Activated naive CD4-positive, alpha-beta T cell treated with anti-CD3 and anti-CD28 coated beads, Interleukin-2, amount 50 U/mL, for 24 hours (primary cell): ENCODE measurements around the gene PLEKHN1.
"Not testable (repeated sequence)": the region's sequence is repeated elsewhere in the genome, so short reads cannot be mapped to it uniquely, and the experiment has no call there.

Experiments
- H3K27ac Mint-ChIP-seq: one replicate; pipeline ENCODE4 v1.8.0; 2021; ENCODE audit warnings: mild to moderate bottlenecking, mixed read lengths
- H3K27me3 Mint-ChIP-seq: one replicate; pipeline ENCODE4 v1.8.0; 2021; ENCODE audit warnings: mixed read lengths
- H3K36me3 Mint-ChIP-seq: one replicate; pipeline ENCODE4 v1.8.0; 2021; ENCODE audit warnings: mixed read lengths
- H3K4me1 Mint-ChIP-seq: one replicate; pipeline ENCODE4 v1.8.0; 2021; ENCODE audit warnings: mixed read lengths
- H3K4me3 Mint-ChIP-seq: one replicate; pipeline ENCODE4 v1.8.0; 2021; ENCODE audit warnings: mild to moderate bottlenecking, mixed read lengths
- H3K9me3 Mint-ChIP-seq: one replicate; pipeline ENCODE4 v1.8.0; 2021; ENCODE audit warnings: mixed read lengths

The PLEKHN1 gene

DNA sequence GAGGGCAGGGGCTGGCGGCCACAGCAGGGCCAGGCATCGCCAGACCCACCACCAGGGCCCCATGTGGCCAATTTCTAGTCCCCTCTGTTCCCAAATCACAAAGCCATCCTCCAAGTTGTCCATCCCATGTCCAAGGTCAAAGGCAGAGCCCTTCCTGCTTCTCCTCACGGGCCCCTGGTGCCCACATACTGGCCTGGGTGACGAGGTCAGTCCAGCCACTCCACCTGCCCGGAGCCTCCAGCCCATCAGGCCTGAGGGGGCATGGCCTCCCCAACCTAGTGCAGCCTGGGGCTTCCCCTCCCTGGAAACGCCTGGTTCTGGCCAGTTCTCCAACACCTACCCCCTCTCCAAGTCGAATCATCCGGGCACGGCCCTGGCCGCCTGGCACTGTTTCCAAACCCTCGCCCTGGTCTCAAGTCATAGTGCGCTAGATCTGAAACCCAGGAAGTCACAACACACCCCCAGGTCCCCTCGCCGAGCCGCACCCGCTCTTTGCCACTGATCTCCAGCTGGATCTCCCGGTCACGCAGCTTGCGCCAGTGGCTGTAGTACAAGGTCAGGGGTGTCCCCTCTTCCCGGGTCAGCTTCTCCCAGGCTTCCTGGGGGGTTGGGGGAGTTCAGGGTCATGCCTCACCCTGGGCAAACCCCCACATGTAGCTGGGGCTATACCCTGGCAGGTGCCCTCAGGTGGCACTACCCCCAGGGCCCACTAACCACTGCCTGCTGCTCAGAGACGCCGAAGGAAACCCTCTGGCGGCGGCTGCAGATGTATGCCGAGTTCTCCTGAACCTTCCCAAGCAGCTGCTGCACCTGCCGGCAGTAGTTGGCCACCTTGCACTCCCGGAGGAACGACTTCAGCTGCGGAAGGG, 20.4 kb upstream of the PLEKHN1 start:
- H3K36me3 Mint-ChIP-seq: peaks cover 7% of the 10 kb centered on the region

DNA sequence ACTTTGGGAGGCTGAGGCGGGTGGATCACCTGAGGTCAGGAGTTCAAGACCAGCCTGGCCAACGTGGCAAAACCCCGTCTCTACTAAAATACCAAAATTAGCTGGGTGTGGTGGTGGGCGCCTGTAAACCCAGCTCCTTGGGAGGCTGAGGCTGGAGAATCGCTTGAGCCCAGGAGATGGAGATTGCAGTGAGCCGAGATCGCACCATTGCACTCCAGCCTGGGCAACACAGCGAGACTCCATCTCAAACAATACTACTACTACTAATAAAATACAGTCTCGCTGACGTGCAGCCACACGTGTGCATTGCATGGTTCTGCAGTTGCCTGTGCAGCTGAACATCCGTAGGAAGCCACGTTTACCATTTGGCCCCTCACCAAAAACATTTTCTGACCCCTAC, 19.5 kb upstream of the PLEKHN1 start:
- not testable (repeated sequence) for H3K27me3 Mint-ChIP-seq, H3K4me1 Mint-ChIP-seq, H3K27ac Mint-ChIP-seq, H3K9me3 Mint-ChIP-seq, H3K4me3 Mint-ChIP-seq
- H3K36me3 Mint-ChIP-seq: peaks cover 11% of the 10 kb centered on the region

More for the DNA sequence above, 20.4 kb upstream of the PLEKHN1 start:
- peaks cover 2% of the 10 kb centered on the region for H3K27me3 Mint-ChIP-seq
- H3K27ac Mint-ChIP-seq: no peak overlapping the region
- no peak overlapping the region for H3K4me3 Mint-ChIP-seq
- H3K4me1 Mint-ChIP-seq: peaks cover 5% of the 10 kb centered on the region
- H3K9me3 Mint-ChIP-seq: no peaks in the 10 kb centered on the region

DNA sequence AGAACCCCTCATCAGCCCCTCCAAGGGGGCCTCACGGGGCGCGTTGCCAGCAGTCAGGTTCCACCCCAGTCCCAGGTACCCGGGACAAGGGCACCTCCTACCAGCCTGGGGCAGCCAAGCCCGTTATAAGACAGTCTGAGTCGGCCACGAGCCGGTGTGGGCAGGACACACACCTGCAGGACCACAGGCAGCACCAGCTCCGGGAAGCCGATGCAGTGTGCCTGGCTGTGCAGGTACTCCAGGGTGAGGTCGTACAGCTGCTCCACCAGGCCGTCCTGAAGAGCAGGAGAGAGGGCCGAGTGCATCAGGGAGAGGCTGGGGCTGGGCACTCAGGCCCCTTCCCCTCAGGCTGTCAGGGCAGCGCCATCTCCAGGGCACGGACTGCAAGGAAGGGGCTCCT, 18.3 kb upstream of the PLEKHN1 start:
- Mint-ChIP-seq H3K27ac (no peak overlapping the region), H3K4me3 (no peak overlapping the region), H3K4me1 (no peaks in the 10 kb centered on the region), H3K36me3 (peaks cover 11% of the 10 kb centered on the region), H3K27me3 (no peaks in the 10 kb centered on the region), H3K9me3 (no peaks in the 10 kb centered on the region)

DNA sequence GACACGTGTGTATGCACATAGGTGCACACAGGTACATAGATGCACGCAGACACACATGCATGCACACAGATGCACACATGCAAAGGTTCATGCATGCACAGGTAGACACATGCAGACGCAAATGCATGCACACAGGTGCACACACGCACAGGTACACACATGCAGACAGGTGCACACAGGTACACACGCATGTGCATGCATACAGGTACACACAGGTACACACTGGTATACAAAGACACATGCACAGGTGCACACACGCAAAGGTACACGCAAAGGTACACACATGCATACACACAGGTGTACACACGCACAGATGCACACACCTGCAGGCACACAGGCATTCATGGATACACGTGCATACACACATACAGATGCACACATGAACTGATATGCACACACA, 16.0 kb upstream of the PLEKHN1 start:
- H3K27me3 Mint-ChIP-seq: no peaks in the 10 kb centered on the region
- H3K36me3 Mint-ChIP-seq: peaks cover 15% of the 10 kb centered on the region
- no peak overlapping the region for H3K4me3 Mint-ChIP-seq
- H3K4me1 Mint-ChIP-seq: no peaks in the 10 kb centered on the region
- no peak overlapping the region for H3K27ac Mint-ChIP-seq
- H3K9me3 Mint-ChIP-seq: no peaks in the 10 kb centered on the region

DNA sequence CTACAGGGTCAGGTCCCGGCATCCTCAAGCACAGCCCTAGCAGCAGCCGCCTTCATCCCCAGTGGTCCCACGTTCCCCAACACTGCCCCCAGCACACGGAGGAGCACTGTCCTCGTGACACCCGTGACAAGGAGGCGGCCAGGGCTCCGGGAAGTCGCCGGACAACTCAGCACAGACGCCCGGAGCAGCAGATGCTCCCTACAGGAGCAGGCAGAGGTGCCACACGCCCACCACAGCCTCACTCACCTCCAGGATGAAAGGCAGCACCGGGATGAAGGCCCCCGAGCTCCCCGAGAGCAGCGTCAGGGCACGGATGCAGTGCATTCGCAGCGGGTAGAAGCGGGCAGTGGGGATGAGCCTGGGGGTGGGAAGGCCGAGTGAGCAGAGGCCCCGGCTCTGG, 15.4 kb upstream of the PLEKHN1 start:
- Mint-ChIP-seq H3K4me3 (no peak overlapping the region), H3K27ac (no peak overlapping the region), H3K9me3 (no peaks in the 10 kb centered on the region), H3K4me1 (no peaks in the 10 kb centered on the region), H3K36me3 (peaks cover 17% of the 10 kb centered on the region), H3K27me3 (no peaks in the 10 kb centered on the region)

DNA sequence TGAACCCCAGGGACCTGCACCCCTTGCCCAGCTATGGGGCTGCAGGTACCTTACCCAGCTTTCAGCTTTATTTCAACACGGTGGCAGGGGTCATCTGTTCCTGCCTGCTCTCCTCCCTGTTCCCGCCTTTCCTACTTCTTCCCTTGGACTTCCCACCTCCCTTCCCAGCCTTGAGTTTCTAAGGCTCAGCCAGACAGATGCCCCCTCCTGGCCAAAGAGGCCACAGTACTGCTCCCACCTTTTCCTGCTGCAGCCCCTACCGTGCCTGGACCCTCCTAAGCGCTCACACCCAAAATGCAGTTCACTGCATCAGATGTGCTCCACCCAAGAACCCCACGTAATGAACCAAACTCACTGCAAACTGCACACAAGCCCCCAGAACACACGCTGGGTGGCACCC, 14.9 kb upstream of the PLEKHN1 start:
- Mint-ChIP-seq H3K4me1 (no peaks in the 10 kb centered on the region), H3K36me3 (peaks cover 17% of the 10 kb centered on the region), H3K27ac (no peak overlapping the region), H3K9me3 (no peaks in the 10 kb centered on the region), H3K27me3 (no peaks in the 10 kb centered on the region), H3K4me3 (no peak overlapping the region)

DNA sequence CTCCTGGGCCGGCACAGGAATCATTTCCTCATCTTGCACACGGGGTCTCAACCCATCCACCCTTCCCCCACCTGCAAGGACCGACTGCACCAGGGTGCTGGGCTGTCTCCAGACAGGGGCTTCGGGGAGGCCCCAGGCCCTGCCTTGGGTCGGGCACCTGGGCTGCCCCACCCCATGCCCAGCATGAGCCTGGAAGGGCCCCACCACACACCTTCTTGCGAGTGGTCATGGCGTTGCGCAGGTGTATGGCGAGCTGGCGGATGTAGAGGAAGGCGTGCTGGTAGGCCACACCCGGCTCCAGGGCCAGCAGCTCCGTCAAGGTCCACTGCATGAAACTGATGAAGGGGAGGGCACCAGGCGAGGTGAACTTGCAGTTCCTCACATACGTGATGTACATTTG, 14.1 kb upstream of the PLEKHN1 start:
- Mint-ChIP-seq H3K36me3 (peaks cover 17% of the 10 kb centered on the region), H3K27me3 (no peaks in the 10 kb centered on the region), H3K9me3 (no peaks in the 10 kb centered on the region), H3K27ac (no peak overlapping the region), H3K4me1 (peaks cover under 1% of the 10 kb centered on the region), H3K4me3 (no peak overlapping the region)

DNA sequence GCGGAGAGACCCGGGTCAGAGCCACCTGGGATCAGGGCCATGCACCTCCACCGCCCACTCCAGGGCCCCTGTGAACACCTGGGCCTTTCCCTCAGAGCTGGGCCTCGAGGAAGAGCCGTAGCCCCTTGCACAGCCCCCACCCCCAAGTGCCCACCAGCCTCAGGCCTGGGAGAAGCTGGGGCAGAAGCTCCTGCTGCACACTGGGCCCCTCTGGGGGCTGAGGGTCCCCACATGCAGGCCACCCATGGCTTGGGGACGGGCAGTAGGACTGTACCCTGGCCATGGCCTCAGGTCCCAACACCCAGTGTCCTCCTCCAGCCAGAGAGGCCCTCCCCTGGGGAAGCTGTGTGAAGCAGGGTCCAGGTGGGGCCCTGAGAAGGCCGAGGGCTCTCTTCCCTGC, 13.7 kb upstream of the PLEKHN1 start:
- no peaks in the 10 kb centered on the region for H3K27me3 Mint-ChIP-seq

DNA sequence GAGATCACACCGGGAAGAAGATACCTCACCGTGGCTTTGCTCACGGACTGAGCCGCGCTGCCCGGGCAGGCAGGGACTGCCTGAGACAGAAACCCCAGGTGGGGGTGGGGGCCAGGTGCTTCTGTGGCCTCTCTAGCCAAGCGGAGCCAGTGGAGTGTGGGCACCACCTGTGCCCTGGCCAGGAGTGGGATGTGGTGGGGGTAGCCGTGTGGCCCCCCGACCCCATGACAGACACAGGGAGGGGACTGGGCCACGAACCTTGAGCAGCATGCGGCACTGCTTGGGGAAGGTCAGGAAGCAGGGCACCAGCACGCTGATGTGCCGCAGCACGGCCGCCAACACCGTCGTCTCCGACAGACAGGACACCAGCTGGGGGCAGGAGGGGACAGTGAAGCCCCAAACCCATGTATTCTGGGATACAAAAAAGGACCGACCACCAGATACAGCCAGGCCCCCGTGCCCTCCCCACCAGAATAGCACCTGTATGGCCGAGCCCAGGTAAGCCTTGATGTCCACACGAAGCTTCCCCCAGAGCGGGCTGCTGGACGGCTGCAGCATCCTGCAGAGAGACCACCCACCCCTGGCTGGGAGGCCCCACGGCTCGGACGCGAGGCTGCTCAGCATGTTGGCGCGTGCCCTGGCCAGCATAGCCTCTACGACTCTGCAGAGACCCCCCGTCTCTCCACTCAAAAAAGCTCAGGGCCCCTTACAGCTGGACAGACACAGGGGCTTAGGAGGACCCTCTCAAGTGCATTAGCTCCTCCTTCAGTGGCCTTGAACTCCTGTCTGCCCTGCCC, 12.6 kb upstream of the PLEKHN1 start:
- no peak overlapping the region for H3K27ac Mint-ChIP-seq
- no peaks in the 10 kb centered on the region for H3K27me3 Mint-ChIP-seq
- H3K36me3 Mint-ChIP-seq: peaks cover 21% of the 10 kb centered on the region
- H3K4me3 Mint-ChIP-seq: no peak overlapping the region
- H3K4me1 Mint-ChIP-seq: peaks cover 13% of the 10 kb centered on the region
- H3K9me3 Mint-ChIP-seq: no peaks in the 10 kb centered on the region

More for the DNA sequence above, 13.7 kb upstream of the PLEKHN1 start:
- peaks cover 4% of the 10 kb centered on the region for H3K4me1 Mint-ChIP-seq
- H3K27ac Mint-ChIP-seq: no peak overlapping the region
- no peaks in the 10 kb centered on the region for H3K9me3 Mint-ChIP-seq
- peaks cover 18% of the 10 kb centered on the region for H3K36me3 Mint-ChIP-seq
- no peak overlapping the region for H3K4me3 Mint-ChIP-seq

DNA sequence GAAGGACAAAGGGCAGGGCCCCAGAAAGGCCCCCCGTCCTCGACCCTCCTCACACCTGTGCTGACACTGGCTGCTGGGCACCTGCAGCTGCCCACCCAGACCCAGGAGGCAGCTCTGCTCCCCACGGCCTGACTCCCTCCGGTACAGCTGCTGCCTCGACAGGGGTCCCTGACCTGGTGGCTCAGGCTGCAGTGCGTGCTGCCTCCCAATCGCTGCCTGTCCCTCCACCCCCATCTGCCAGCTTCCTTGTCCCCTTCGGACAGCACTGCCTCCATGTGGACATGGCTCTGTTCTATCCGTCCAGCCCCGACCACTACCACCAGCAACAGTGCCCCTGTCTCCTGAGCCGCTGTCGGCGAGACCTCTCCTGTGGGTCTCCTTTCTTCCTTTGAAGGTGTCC, 11.4 kb upstream of the PLEKHN1 start:
- no peak overlapping the region for H3K27ac Mint-ChIP-seq
- H3K4me1 Mint-ChIP-seq: peaks cover 13% of the 10 kb centered on the region
- H3K27me3 Mint-ChIP-seq: no peaks in the 10 kb centered on the region
- no peaks in the 10 kb centered on the region for H3K9me3 Mint-ChIP-seq
- no peak overlapping the region for H3K4me3 Mint-ChIP-seq
- peaks cover 20% of the 10 kb centered on the region for H3K36me3 Mint-ChIP-seq

DNA sequence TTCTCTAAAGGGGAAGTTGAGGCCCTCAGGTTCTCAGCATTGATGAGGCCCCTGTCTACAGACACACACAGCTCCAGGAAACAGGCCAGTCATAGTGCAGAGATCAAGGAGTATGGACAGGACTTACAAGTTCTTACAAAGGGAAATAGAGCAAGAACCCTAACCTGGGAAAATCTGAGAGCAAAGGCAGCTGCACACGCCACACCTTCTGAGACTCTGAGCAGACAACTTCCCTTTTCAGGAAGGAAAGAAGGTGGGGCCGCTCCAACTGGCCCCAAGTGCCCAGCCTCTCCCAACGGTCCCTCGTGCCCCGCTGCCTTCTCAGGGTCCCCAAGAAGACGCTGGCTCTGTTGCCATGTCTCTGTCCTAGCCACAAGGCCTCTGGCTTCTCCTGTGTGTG, 10.8 kb upstream of the PLEKHN1 start:
- Mint-ChIP-seq H3K27me3 (no peaks in the 10 kb centered on the region), H3K4me3 (no peak overlapping the region), H3K9me3 (no peaks in the 10 kb centered on the region), H3K27ac (no peak overlapping the region), H3K36me3 (peaks cover 20% of the 10 kb centered on the region), H3K4me1 (peaks cover 13% of the 10 kb centered on the region)

DNA sequence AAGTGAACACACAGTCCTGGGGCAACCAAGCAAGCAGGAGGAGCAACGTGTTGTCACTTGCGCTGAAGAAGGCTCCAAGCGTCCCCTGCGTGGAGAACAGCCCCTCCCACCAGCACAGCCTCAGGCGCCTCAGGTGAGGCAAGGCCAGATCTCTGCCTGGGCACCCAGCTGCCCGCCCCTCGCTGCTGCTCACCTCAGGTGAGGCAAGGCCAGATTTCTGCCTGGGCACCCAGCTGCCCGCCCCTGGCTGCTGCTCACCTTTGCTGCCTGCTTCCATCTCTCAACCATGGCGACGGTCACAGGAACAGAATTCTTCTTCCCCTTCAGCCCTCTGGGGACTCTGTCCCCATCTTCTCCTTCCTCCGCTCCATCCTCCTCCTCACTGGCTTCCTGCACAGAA, 9.6 kb upstream of the PLEKHN1 start:
- H3K36me3 Mint-ChIP-seq: peaks cover 15% of the 10 kb centered on the region
- H3K9me3 Mint-ChIP-seq: no peaks in the 10 kb centered on the region
- peaks cover 13% of the 10 kb centered on the region for H3K4me1 Mint-ChIP-seq
- H3K27me3 Mint-ChIP-seq: no peaks in the 10 kb centered on the region
- no peak overlapping the region for H3K27ac Mint-ChIP-seq
- H3K4me3 Mint-ChIP-seq: no peak overlapping the region

DNA sequence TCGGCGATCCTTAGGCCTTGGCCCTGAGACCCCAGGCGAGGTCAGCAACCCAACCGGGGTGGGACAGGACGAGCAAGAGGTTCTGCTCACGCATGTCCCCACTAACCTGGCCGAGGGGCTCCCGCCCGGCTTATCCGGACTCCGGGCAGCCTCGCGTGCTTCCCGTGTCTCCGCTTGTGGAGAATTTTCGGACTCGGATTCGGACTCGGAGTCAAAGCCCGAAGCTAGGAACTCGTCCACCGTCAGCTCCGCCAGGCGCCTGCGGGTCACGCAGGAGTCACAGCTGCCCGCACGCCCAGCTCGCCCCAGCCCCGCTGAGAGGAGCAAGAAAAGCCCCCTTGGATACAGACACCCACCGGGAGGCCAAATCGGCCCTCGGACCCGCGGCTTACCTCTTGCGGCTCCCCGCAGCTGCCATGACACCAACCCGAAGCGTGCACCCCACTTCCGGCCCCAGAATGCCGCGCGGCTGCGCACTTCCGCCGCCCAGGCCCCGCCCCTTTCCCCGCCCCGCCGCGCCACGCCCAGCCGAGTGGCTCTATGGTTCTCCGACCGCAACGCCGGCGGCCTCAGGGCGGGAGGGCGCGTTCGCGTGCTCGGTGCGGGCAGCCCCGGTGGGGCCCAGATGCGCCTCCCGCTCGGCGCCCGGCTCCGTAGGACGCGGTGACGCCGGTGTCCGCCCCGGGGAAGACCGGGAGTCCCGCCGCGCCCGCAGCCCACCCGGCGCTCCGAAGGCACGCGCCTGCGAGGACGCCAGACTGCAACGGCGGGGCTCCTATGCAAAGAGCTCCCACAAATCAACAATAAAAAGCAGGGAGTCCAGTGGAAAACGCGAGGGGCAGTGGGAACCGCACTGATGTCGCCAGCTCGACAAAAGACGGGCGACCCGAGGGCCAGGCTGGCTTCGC, 7.2 kb upstream of the PLEKHN1 start, which contains the start of gene NOC2L:
Gene NOC2L (minus strand): TSS at position 434 of the 908 bp plus-strand sequence. CDS start 16 bp downstream, at position 418.
- Mint-ChIP-seq H3K36me3 (peaks cover 15% of the 10 kb centered on the region), H3K9me3 (no peaks in the 10 kb centered on the region), H3K27ac (peak within 1 kb of the TSS; percentile 70), H3K27me3 (no peaks in the 10 kb centered on the region), H3K4me3 (peak within 1 kb of the TSS; percentile 98), H3K4me1 (peaks cover 13% of the 10 kb centered on the region)

DNA sequence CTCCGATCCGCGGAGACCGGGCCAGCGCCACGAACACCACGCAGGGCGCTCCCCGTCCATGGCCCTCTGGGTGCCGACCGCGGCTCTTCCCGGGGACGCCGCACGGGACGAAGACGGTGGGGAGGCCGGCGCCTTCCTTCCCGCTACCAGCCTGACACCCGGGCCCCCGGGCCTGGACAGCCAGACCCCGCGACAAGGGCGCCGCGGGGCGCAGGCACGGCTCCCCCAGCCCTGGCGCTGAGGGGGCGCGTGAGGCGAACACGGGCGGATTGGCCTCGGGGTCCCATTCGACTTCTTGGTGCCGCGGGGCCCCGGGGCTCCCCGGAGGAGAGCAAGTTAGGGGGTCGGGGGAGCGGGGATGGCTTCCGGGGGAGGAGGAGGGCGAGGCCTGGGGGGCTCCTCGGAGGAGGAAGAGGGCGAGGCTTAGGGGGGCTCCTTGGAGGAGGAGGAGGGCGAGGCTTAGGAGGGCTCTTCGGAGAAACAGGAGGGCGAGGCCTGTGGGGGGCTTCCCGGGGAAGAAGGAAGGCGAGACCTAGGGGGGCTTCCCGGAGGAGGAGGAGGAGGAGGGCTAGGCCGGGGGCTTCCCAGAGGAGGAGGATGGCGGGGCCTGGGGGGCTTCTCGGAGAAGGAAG, 6.4 kb upstream of the PLEKHN1 start:
- Mint-ChIP-seq H3K27me3 (no peaks in the 10 kb centered on the region), H3K9me3 (no peaks in the 10 kb centered on the region), H3K36me3 (peaks cover 14% of the 10 kb centered on the region), H3K4me1 (peaks cover 13% of the 10 kb centered on the region), H3K4me3 (peak overlapping the region; percentile 98), H3K27ac (peak overlapping the region; percentile 17)
